Measurements from ENCODE around the gene PNMA1. TPM values are rescaled to one million over a fixed set of nuclear protein-coding genes. Genes with fewer than 3 reads are reported as not detected.

The PNMA1 gene
- total RNA-seq, 2 donors from 2014 or later: 17.1 to 18.3 TPM

- Histone ChIP-seq H3K9me3 (no peaks in the 10 kb centered on the region), H3K4me3 (no peak overlapping the region), H3K36me3 (peaks cover 52% of the 10 kb centered on the region), H3K27ac (no peak overlapping the region), H3K27me3 (no peaks in the 10 kb centered on the region), H3K4me1 (peaks cover 0 to 33% of the 10 kb centered on the region in 2 donors)
- no peak for DNase-seq (ENCODE audit: low spot score)
- TF ChIP-seq CTCF (IDR thresholded peaks at IDR 0.05): no peak
Observed at GRCh38 chr14:73732006-73732405, 17.8 kb upstream of the PNMA1 start.

- no peak overlapping the region for H3K4me3 ChIP-seq
- H3K9me3 ChIP-seq: no peaks in the 10 kb centered on the region
- H3K36me3 ChIP-seq: peaks cover 53% of the 10 kb centered on the region
- peak overlapping the region; percentile 28 to 61 for H3K27ac ChIP-seq
- DNase-seq (ENCODE audit: low spot score): no peak
- H3K4me1 ChIP-seq: peaks cover 0 to 42% of the 10 kb centered on the region in 2 donors
- H3K27me3 ChIP-seq: no peaks in the 10 kb centered on the region
- TF ChIP-seq CTCF (IDR thresholded peaks at IDR 0.05): peak in 1 of 2 donors; percentile 17
Observed at GRCh38 chr14:73731111-73731510, 16.9 kb upstream of the PNMA1 start.

- Histone ChIP-seq H3K4me1 (peaks cover 0 to 56% of the 10 kb centered on the region in 2 donors), H3K27ac (peak overlapping the region; percentile 62 to 71), H3K36me3 (peaks cover 55% of the 10 kb centered on the region), H3K27me3 (no peaks in the 10 kb centered on the region), H3K9me3 (no peaks in the 10 kb centered on the region), H3K4me3 (no peak overlapping the region)
- DNase-seq (ENCODE audit: low spot score): no peak
- TF ChIP-seq CTCF (IDR thresholded peaks at IDR 0.05): no peak
Observed at GRCh38 chr14:73729556-73730265, 15.5 kb upstream of the PNMA1 start.

- peak; percentile 86 to 95 for TF ChIP-seq CTCF (IDR thresholded peaks at IDR 0.05)
- Histone ChIP-seq H3K9me3 (no peaks in the 10 kb centered on the region), H3K4me3 (no peak overlapping the region), H3K27ac (peak overlapping the region; percentile 62 to 71), H3K4me1 (peaks cover 0 to 65% of the 10 kb centered on the region in 2 donors), H3K36me3 (peaks cover 49% of the 10 kb centered on the region), H3K27me3 (no peaks in the 10 kb centered on the region)
- peak; percentile 93 for DNase-seq (ENCODE audit: low spot score)
Observed at GRCh38 chr14:73728717-73729330, 14.6 kb upstream of the PNMA1 start.

- Histone ChIP-seq H3K4me3 (no peak overlapping the region), H3K9me3 (no peaks in the 10 kb centered on the region), H3K27ac (peak overlapping the region; percentile 64 to 81), H3K27me3 (no peaks in the 10 kb centered on the region), H3K4me1 (peaks cover 0 to 77% of the 10 kb centered on the region in 2 donors), H3K36me3 (peaks cover 63% of the 10 kb centered on the region)
- no peak for TF ChIP-seq CTCF (IDR thresholded peaks at IDR 0.05)
- no peak for DNase-seq (ENCODE audit: low spot score)
Observed at GRCh38 chr14:73727166-73727565, 13.0 kb upstream of the PNMA1 start.
